HepG2 (cell line): Measurements from ENCODE around the gene PRCD. TPM values are rescaled to one million over a fixed set of nuclear protein-coding genes. Genes with fewer than 3 reads are reported as not detected.

Experiments used
- BORCS8-MEF2B ChIP-seq: sonication (generic); formaldehyde crosslinking; IDR thresholded peaks from 2 replicates; pipeline ENCODE4 v1.8.0; 2022; ENCODE audit warnings: mild to moderate bottlenecking, missing genetic modification reagents
- EP300 ChIP-seq, 3 experiments: sonication (generic) in 1 of 3; formaldehyde crosslinking in 1 of 3; IDR thresholded peaks; 2 replicates each; pipeline versions ENCODE4 v1.5.1 to v1.6.1; 2011 to 2020; ENCODE audit warnings: low read depth in 2 of 3, low read length in 2 of 3, borderline replicate concordance in 1 of 3, improper control_type of control experiment in 1 of 3, mild to moderate bottlenecking in 1 of 3, missing genetic modification reagents in 1 of 3, moderate library complexity in 1 of 3
- HDAC2 ChIP-seq: sonication (generic); formaldehyde crosslinking; IDR thresholded peaks from 2 replicates; pipeline ENCODE4 v1.4.0; 2020; ENCODE audit warnings: missing genetic modification reagents
- IKZF1 ChIP-seq: fragments of 450-650 bp; IDR thresholded peaks from 2 replicates; pipeline ENCODE4 v1.7.1; 2016
- ISX ChIP-seq: sonication (generic); formaldehyde crosslinking; conservative IDR thresholded peaks from 2 replicates; pipeline ENCODE4 v1.5.0; 2020; ENCODE audit warnings: missing genetic modification reagents
- NKX3-1 ChIP-seq: sonication (generic); formaldehyde crosslinking; IDR thresholded peaks from 2 replicates; pipeline ENCODE4 v1.5.0; 2020; ENCODE audit warnings: missing genetic modification reagents
- NR2F6 ChIP-seq, 2 experiments: IDR thresholded peaks; 2 replicates each; pipeline ENCODE4 v1.6.1; 2016; ENCODE audit warnings: antibody characterized with exemption in 1 of 2, mild to moderate bottlenecking in 1 of 2
- RARA ChIP-seq: IDR thresholded peaks from 2 replicates; pipeline ENCODE4 v1.6.1; 2016; ENCODE audit warnings: missing genetic modification reagents, missing compliant biosample characterization
- RFX5 ChIP-seq: IDR thresholded peaks from 2 replicates; pipeline ENCODE4 v1.6.1; 2011; ENCODE audit warnings: low read depth, low read length, improper control_type of control experiment
- SIN3A ChIP-seq: IDR thresholded peaks from 2 replicates; pipeline ENCODE4 v1.6.1; 2011; ENCODE audit warnings: low read depth, mild to moderate bottlenecking, control low read depth, low read length, borderline replicate concordance
- SIX1 ChIP-seq: sonication (generic); formaldehyde crosslinking; IDR thresholded peaks from 2 replicates; pipeline ENCODE4 v1.4.0; 2020; ENCODE audit warnings: missing genetic modification reagents, borderline replicate concordance
- SP1 ChIP-seq, 2 experiments: fragments of 450-650 bp in 1 of 2; sonication (generic) in 1 of 2; formaldehyde crosslinking in 1 of 2; IDR thresholded peaks; 2 replicates each; pipeline versions ENCODE4 v1.4.0 to v1.6.1; 2016 to 2020; ENCODE audit warnings: missing genetic modification reagents in 1 of 2
- ZFP36 ChIP-seq: fragments of 150-350 bp; IDR thresholded peaks from 2 replicates; pipeline ENCODE4 v1.6.1; 2018; ENCODE audit warnings: borderline replicate concordance, low read length, low read depth; ENCODE audit not compliant: partially characterized antibody
- ZNF263 ChIP-seq: sonication (generic); formaldehyde crosslinking; IDR thresholded peaks from 2 replicates; pipeline ENCODE4 v1.4.0; 2020; ENCODE audit warnings: missing genetic modification reagents
- ZNF672 ChIP-seq: sonication (generic); formaldehyde crosslinking; IDR thresholded peaks from 2 replicates; pipeline ENCODE4 v1.8.1; 2022; ENCODE audit warnings: missing genetic modification reagents
- polyA plus RNA-seq, 8 experiments: library from polyadenylated mRNA; depleted of rRNA in 3 of 8; stranded (reverse) in 7 of 8; unstranded in 1 of 8; fragments of >200 nt; fragmentation: Illumina TruSeq in 4 of 8; extraction: Trizol in 4 of 8; gene quantifications; 2 replicates each; pipeline versions ENCODE4 v1.2.1 to v1.2.3, GENCODE V29; 2011 to 2016; ENCODE audit warnings: low read depth in 4 of 8, missing spikeins in 1 of 8, mixed read lengths in 1 of 8; ENCODE audit not compliant: insufficient read depth in 1 of 8
- total RNA-seq, 5 experiments: library from RNA; depleted of rRNA; stranded (reverse); fragments of >200 nt; fragmentation: Illumina TruSeq; extraction: Trizol; gene quantifications; 2 replicates each; pipeline ENCODE4 v1.2.3, GENCODE V29; 2016; ENCODE audit warnings: low read depth in 1 of 5
- TF ChIP-seq, protein P1 (sequence below): sonication (generic); formaldehyde crosslinking; IDR thresholded peaks from 2 replicates; pipeline ENCODE4 v1.5.1; 2020; ENCODE audit warnings: missing genetic modification reagents, mild to moderate bottlenecking, borderline replicate concordance
- TF ChIP-seq, protein P2 (sequence below): IDR thresholded peaks from 2 replicates; pipeline ENCODE4 v1.6.1; 2012; ENCODE audit warnings: low read depth, low read length, improper control_type of control experiment
- TF ChIP-seq, protein P3 (sequence below): sonication (generic); formaldehyde crosslinking; IDR thresholded peaks from 2 replicates; pipeline ENCODE4 v1.4.0; 2020; ENCODE audit warnings: mild to moderate bottlenecking, missing genetic modification reagents
- TF ChIP-seq, protein P4 (sequence below): sonication (generic); formaldehyde crosslinking; IDR thresholded peaks from 2 replicates; pipeline ENCODE4 v1.4.0; 2020; ENCODE audit warnings: missing genetic modification reagents, borderline replicate concordance

The PRCD gene
- total and polyA plus RNA-seq, 2 of the 13 experiments (the other 11 are each of a cell fraction or from before 2014, with no cell fraction given), result 0.51 TPM; not detected in 1

DNA sequence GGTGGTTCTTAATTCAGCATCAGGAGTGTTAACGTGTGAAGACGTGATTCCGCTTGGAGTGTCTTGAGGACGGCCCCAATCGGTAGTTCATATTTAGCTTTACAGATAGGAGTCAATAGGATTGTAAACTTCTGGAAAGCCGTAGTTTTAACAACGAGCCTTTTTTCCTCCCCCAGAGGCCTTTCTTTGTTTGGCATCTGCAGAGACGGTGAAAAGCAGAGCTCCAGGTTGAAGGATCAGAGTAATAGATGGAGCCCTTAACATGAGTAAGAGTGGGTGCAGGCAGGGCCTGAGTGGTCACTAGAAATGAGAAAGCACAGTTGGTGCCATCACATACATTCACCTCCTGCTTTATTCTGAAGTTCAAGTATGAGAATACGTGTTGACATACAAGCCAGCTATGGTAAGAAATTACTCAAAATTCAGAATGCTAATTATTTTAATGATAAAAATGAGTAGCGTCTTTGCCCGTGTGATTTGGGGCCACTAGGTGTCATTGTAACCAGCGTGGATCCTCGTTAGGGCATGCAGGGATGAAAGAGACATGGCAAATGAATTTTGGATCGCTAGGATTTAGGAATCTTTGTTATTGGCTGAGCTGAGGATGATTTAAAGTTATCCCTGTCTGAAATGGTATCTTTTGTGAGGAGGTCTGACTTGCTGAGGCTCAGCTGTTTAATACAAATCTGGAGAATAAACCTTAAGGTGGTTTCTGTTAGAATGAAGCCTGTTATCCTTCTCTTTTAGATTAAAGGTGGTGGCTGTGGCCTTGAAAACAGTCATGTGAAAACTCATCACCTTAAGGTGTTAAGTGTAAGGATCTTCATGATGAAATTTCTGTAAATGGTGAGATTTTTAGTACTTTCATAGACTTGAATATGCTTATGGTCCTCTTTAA lies 18.6 kb downstream of the PRCD start (continued):
- TF ChIP-seq BORCS8-MEF2B (CRISPR knock-in tag) (no peak), EP300 (IDR thresholded peaks at IDR 0.05; ENCODE audit: low read depth in 2 of 2, low read length in 2 of 2) (no peak), EP300 (CRISPR knock-in tag; IDR thresholded peaks at IDR 0.05; ENCODE audit: borderline replicate concordance) (no peak), ISX (CRISPR knock-in tag) (no peak; the same call in 1 of the 2 replicates), NKX3-1 (peak; percentile 74; the same call in 1 of the 2 replicates), ZFP36 (no peak), SP1 (IDR thresholded peaks at IDR 0.05) (no peak), SP1 (CRISPR knock-in tag; IDR thresholded peaks at IDR 0.05) (no peak), HDAC2 (CRISPR knock-in tag) (no peak), IKZF1 (no peak), SIN3A (peak; percentile 44; the same call in 1 of the 2 replicates), RFX5 (no peak), NR2F6 (IDR thresholded peaks at IDR 0.05) (no peak), NR2F6 (CRISPR knock-in tag; IDR thresholded peaks at IDR 0.05) (no peak), ZNF672 (CRISPR knock-in tag) (no peak), ZNF263 (CRISPR knock-in tag) (no peak), RARA (no peak), SIX1 (CRISPR knock-in tag) (0 out of 2 replicates have a peak, but pooled peaks have one; percentile 10)
- TF ChIP-seq, protein P1, sequence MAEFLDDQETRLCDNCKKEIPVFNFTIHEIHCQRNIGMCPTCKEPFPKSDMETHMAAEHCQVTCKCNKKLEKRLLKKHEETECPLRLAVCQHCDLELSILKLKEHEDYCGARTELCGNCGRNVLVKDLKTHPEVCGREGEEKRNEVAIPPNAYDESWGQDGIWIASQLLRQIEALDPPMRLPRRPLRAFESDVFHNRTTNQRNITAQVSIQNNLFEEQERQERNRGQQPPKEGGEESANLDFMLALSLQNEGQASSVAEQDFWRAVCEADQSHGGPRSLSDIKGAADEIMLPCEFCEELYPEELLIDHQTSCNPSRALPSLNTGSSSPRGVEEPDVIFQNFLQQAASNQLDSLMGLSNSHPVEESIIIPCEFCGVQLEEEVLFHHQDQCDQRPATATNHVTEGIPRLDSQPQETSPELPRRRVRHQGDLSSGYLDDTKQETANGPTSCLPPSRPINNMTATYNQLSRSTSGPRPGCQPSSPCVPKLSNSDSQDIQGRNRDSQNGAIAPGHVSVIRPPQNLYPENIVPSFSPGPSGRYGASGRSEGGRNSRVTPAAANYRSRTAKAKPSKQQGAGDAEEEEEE (CRISPR knock-in tag), result no peak
- TF ChIP-seq, protein P2, sequence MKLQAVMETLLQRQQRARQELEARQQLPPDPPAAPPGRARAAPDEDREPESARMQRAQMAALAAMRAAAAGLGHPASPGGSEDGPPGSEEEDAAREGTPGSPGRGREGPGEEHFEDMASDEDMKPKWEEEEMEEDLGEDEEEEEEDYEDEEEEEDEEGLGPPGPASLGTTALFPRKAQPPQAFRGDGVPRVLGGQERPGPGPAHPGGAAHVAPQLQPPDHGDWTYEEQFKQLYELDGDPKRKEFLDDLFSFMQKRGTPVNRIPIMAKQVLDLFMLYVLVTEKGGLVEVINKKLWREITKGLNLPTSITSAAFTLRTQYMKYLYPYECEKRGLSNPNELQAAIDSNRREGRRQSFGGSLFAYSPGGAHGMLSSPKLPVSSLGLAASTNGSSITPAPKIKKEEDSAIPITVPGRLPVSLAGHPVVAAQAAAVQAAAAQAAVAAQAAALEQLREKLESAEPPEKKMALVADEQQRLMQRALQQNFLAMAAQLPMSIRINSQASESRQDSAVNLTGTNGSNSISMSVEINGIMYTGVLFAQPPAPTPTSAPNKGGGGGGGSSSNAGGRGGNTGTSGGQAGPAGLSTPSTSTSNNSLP, result no peak
- TF ChIP-seq, protein P3, sequence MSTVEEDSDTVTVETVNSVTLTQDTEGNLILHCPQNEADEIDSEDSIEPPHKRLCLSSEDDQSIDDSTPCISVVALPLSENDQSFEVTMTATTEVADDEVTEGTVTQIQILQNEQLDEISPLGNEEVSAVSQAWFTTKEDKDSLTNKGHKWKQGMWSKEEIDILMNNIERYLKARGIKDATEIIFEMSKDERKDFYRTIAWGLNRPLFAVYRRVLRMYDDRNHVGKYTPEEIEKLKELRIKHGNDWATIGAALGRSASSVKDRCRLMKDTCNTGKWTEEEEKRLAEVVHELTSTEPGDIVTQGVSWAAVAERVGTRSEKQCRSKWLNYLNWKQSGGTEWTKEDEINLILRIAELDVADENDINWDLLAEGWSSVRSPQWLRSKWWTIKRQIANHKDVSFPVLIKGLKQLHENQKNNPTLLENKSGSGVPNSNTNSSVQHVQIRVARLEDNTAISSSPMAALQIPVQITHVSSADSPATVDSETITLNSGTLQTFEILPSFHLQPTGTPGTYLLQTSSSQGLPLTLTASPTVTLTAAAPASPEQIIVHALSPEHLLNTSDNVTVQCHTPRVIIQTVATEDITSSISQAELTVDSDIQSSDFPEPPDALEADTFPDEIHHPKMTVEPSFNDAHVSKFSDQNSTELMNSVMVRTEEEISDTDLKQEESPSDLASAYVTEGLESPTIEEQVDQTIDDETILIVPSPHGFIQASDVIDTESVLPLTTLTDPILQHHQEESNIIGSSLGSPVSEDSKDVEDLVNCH (CRISPR knock-in tag), result no peak
- TF ChIP-seq, protein P4, sequence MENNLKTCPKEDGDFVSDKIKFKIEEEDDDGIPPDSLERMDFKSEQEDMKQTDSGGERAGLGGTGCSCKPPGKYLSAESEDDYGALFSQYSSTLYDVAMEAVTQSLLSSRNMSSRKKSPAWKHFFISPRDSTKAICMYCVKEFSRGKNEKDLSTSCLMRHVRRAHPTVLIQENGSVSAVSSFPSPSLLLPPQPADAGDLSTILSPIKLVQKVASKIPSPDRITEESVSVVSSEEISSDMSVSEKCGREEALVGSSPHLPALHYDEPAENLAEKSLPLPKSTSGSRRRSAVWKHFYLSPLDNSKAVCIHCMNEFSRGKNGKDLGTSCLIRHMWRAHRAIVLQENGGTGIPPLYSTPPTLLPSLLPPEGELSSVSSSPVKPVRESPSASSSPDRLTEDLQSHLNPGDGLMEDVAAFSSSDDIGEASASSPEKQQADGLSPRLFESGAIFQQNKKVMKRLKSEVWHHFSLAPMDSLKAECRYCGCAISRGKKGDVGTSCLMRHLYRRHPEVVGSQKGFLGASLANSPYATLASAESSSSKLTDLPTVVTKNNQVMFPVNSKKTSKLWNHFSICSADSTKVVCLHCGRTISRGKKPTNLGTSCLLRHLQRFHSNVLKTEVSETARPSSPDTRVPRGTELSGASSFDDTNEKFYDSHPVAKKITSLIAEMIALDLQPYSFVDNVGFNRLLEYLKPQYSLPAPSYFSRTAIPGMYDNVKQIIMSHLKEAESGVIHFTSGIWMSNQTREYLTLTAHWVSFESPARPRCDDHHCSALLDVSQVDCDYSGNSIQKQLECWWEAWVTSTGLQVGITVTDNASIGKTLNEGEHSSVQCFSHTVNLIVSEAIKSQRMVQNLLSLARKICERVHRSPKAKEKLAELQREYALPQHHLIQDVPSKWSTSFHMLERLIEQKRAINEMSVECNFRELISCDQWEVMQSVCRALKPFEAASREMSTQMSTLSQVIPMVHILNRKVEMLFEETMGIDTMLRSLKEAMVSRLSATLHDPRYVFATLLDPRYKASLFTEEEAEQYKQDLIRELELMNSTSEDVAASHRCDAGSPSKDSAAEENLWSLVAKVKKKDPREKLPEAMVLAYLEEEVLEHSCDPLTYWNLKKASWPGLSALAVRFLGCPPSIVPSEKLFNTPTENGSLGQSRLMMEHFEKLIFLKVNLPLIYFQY (CRISPR knock-in tag), result no peak
